Esophagus squamous epithelium (tissue), 5 donors: ENCODE measurements around the gene TRIM10. TPM values are rescaled to one million over a fixed set of nuclear protein-coding genes. Genes with fewer than 3 reads are reported as not detected.
"Not testable (repeated sequence)": the region's sequence is repeated elsewhere in the genome, so short reads cannot be mapped to it uniquely, and the experiment has no call there.

Source experiments
- DNase-seq: peaks from one replicate; lab custom pipeline; 2025; lab: John Stamatoyannopoulos, UW
- H3K27ac ChIP-seq, 4 donors: fragments of 200-600 bp; sonication (generic); one replicate each; pipeline ENCODE4 v1.5.1; 2016 to 2019; ENCODE audit warnings: mild to moderate bottlenecking in 1 of 4
- H3K27me3 ChIP-seq, 4 donors: fragments of 200-600 bp; sonication (generic); 1 replicate in 3 of 4; 2 replicates in 1 of 4; pipeline versions ENCODE4 v1.5.1 to v1.6.0; 2017 to 2021; ENCODE audit warnings: antibody characterized with exemption in 1 of 4
- H3K36me3 ChIP-seq, 3 donors: fragments of 200-600 bp; sonication (generic); one replicate each; pipeline ENCODE4 v1.5.1; 2016 to 2019
- H3K4me1 ChIP-seq, 3 donors: fragments of 200-600 bp; sonication (generic); one replicate each; pipeline ENCODE4 v1.5.1; 2017 to 2019
- H3K4me3 ChIP-seq, 4 donors: fragments of 200-600 bp; sonication (generic); 1 replicate in 3 of 4; 2 replicates in 1 of 4; pipeline ENCODE4 v1.5.1; 2016 to 2019; ENCODE audit warnings: mild to moderate bottlenecking in 2 of 4, moderate library complexity in 1 of 4
- H3K9me3 ChIP-seq, 3 donors: fragments of 200-600 bp; sonication (generic); one replicate each; pipeline ENCODE4 v1.5.1; 2016 to 2019
- CTCF ChIP-seq, 6 experiments: fragments of 450-650 bp in 4 of 6; fragments of 200-600 bp in 2 of 6; sonication (generic) in 2 of 6; IDR thresholded peaks; one replicate each; pipeline ENCODE4 v1.5.1; 2016 to 2019; ENCODE audit warnings: antibody characterized with exemption in 6 of 6, mild to moderate bottlenecking in 4 of 6, moderate library complexity in 4 of 6
- POLR2A ChIP-seq, 4 donors: fragments of 450-650 bp; IDR thresholded peaks; one replicate each; pipeline ENCODE4 v1.6.1; 2017; ENCODE audit warnings: antibody characterized with exemption in 4 of 4, mild to moderate bottlenecking in 4 of 4, moderate library complexity in 3 of 4
- WGBS, 2 donors: methylation state at CpG; one replicate each; pipeline ENCODE4 v1.1.5; 2018; 5-methylcytosine and 5-hydroxymethylcytosine counted together
- intact Hi-C: fragments of 100-400 bp; cut with DNase I; formaldehyde crosslinking; loops from one replicate; pipeline ENCODE4 v1.15.0; 2022
- total RNA-seq, 4 donors: library from RNA; depleted of rRNA; stranded (reverse); fragments of >200 nt; gene quantifications; one replicate each; pipeline ENCODE4 v1.1.0, GENCODE V29; 2016
- donor health status: DM: yes; HTN: yes; CAD: no.

The TRIM10 gene
- total RNA-seq, 4 donors from 2014 or later, result not detected

GRCh38 chr6:30168741-30169140 lies 7.7 kb upstream of the TRIM10 start:
- no peak for TF ChIP-seq POLR2A (IDR thresholded peaks at IDR 0.05)

DNA sequence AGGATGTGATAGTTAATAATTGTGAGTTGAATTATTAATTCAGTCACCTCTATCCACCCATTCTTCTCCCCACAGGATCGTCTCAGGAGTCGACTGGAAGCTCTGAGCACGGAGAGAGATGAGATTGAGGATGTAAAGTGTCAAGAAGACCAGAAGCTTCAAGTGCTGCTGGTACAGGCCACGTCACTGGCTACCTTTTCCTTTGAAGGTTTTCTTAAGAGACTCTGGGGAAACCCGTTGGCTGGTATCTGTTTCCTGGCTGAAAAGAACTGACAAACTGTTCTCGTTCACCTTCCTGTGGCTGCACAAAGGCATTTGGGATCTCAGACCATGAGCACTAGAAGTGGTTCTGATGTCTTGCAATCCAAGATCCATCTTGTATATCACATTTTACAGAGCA lies 6.1 kb upstream of the TRIM10 start:
- DNase-seq, result no peak
- Histone ChIP-seq H3K36me3 (no peaks in the 10 kb centered on the region), H3K27me3 (peaks cover 0 to 64% (median 11%) of the 10 kb centered on the region in 4 donors), H3K4me1 (peaks cover 5 to 7% (median 6%) of the 10 kb centered on the region in 3 donors), H3K4me3 (no peak overlapping the region), H3K9me3 (no peaks in the 10 kb centered on the region), H3K27ac (no peak overlapping the region)
- TF ChIP-seq POLR2A (IDR thresholded peaks at IDR 0.05) (no peak), CTCF (IDR thresholded peaks at IDR 0.05) (no peak)
- intact Hi-C loops, result no loop called here
- WGBS, 2 donors, result 59 to 73% methylated on average over 6 of the region's 6 CpGs

More at GRCh38 chr6:30168741-30169140, 7.7 kb upstream of the TRIM10 start:
- Histone ChIP-seq H3K4me3 (no peak overlapping the region), H3K9me3 (no peaks in the 10 kb centered on the region), H3K4me1 (peaks cover 8 to 10% (median 8%) of the 10 kb centered on the region in 3 donors), H3K36me3 (no peaks in the 10 kb centered on the region), H3K27me3 (peaks cover 0 to 71% (median 12%) of the 10 kb centered on the region in 4 donors), H3K27ac (no peak overlapping the region)
- no peak for DNase-seq
- WGBS, 2 donors, result 25 to 91% methylated on average over 1 of the region's 1 CpG
- intact Hi-C loops, result no loop called here

DNA sequence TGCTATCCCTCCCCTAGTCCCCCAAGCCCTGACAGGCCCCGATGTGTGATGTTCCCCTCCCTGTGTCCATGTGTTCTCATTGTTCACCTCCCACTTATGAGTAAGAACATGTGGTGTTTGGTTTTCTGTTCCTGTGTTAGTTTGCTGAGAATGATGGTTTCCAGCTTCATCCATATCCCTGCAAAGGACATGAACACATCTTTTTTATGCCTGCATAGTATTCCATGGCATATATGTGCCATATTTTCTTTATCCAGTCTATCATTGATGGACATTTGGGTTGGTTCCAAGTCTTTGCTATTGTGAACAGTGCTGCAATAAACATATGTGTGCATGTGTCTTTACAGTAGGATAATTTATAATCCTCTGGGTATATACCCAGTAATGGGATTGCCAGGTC lies 4.2 kb upstream of the TRIM10 start:
- H3K4me1 ChIP-seq, H3K4me3 ChIP-seq, H3K36me3 ChIP-seq, intact Hi-C loops, H3K9me3 ChIP-seq, DNase-seq, H3K27ac ChIP-seq: not testable (repeated sequence)
- 75 to 100% methylated on average over 1 of the region's 1 CpG for WGBS, 2 donors
- peaks cover 0 to 45% (median 0%) of the 10 kb centered on the region in 4 donors for H3K27me3 ChIP-seq

DNA sequence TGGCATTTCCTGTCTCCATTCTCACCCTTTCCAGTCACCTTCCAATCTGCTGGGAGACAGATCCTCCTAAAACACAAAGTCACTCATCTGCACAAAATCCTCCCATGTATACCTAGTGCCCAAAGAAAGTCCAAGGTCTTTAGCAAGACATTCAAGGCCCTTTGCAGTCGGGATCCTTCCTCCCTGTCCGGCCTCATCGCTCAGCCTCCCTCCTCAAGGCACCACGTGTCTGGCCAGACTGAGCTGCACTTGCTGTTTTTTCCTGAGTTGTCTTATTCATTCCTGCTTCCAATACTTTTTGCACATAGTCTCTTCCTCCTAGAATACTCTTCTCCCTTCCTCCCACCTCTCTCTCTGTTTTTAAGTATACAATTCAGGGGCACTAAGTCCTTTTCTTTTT lies 3.7 kb upstream of the TRIM10 start:
- H3K4me1 ChIP-seq, result no peaks in the 10 kb centered on the region
- 83% methylated on average over 4 of the region's 4 CpGs for WGBS, 2 donors
- DNase-seq, result no peak
- intact Hi-C loops, result no loop called here
- no peaks in the 10 kb centered on the region for H3K9me3 ChIP-seq
- H3K27ac ChIP-seq, result no peak overlapping the region
- TF ChIP-seq CTCF (IDR thresholded peaks at IDR 0.05) (no peak), POLR2A (IDR thresholded peaks at IDR 0.05) (no peak)
- peaks cover 0 to 41% (median 0%) of the 10 kb centered on the region in 4 donors for H3K27me3 ChIP-seq
- no peak overlapping the region for H3K4me3 ChIP-seq
- no peaks in the 10 kb centered on the region for H3K36me3 ChIP-seq

GRCh38 chr6:30163918-30164654 lies 3.1 kb upstream of the TRIM10 start:
- 87 to 94% methylated on average over 13 to 15 of the region's 16 CpGs for WGBS, 2 donors
- H3K36me3 ChIP-seq, result no peaks in the 10 kb centered on the region
- DNase-seq, result no peak
- H3K9me3 ChIP-seq, result no peaks in the 10 kb centered on the region
- TF ChIP-seq CTCF (IDR thresholded peaks at IDR 0.05) (no peak), POLR2A (IDR thresholded peaks at IDR 0.05) (no peak)
- H3K4me1 ChIP-seq, result no peaks in the 10 kb centered on the region
- H3K27me3 ChIP-seq, result peaks cover 0 to 39% (median 0%) of the 10 kb centered on the region in 4 donors
- intact Hi-C loops, result no loop called here
- H3K27ac ChIP-seq, result no peak overlapping the region
- H3K4me3 ChIP-seq, result no peak overlapping the region

DNA sequence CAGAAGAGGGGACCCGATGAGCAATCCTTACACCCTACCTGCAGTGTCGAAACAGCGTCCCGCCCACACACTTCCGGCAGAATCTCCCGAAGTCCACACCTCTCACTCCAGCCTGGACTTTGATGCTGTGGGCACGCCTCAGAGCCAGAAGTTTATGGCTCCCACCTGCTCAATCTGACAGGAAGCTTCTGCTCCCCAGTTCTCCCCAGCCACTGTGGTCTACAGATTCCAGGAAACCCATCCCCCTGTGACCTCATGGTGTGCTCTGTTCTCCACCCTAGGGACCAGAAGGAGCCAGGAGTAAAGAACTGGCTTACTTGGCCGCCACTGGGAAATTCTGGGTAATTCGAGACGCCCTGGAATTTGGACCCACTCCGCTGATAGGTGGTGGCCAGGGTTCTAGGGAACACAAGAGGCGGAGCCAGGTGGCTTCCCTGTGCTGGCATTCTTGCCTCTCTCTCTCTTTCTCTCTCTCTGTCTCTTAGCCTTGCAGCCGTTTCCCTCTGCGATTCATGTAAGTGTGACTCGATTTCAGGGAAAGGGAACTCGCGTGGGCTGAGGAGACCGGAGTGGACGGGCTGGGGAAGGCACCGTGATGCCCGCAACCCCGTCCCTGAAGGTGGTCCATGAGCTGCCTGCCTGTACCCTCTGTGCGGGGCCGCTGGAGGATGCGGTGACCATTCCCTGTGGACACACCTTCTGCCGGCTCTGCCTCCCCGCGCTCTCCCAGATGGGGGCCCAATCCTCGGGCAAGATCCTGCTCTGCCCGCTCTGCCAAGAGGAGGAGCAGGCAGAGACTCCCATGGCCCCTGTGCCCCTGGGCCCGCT lies 2.3 kb upstream of the TRIM10 start, which contains the start of gene TRIM15:
TSS of gene TRIM15 (plus strand) at position 457 of the 828 bp plus-strand sequence. CDS start at position 596, 139 bp downstream.
- no peak within 1 kb of the TSS for H3K27ac ChIP-seq

More for the DNA sequence above, 2.3 kb upstream of the TRIM10 start, which contains the start of gene TRIM15:
- H3K9me3 ChIP-seq, result no peaks in the 10 kb centered on the region
- intact Hi-C loops, result no loop called here
- DNase-seq, result no peak
- peaks cover 0 to 38% (median 0%) of the 10 kb centered on the region in 4 donors for H3K27me3 ChIP-seq
- TF ChIP-seq CTCF (IDR thresholded peaks at IDR 0.05), result no peak
- no peak for TF ChIP-seq POLR2A (IDR thresholded peaks at IDR 0.05)
- H3K4me3 ChIP-seq, result no peak within 1 kb of the TSS
- H3K36me3 ChIP-seq, result no peaks in the 10 kb centered on the region
- WGBS, 2 donors, result 63 to 70% methylated on average over 24 to 25 of the region's 31 CpGs
- no peaks in the 10 kb centered on the region for H3K4me1 ChIP-seq
